ENCODE data around the gene OOSP4B. TPM values are rescaled to one million over a fixed set of nuclear protein-coding genes. Genes with fewer than 3 reads are reported as not detected.

Gene OOSP4B
- polyA plus RNA-seq, 1 donor from 2014 or later, result not detected

DNA sequence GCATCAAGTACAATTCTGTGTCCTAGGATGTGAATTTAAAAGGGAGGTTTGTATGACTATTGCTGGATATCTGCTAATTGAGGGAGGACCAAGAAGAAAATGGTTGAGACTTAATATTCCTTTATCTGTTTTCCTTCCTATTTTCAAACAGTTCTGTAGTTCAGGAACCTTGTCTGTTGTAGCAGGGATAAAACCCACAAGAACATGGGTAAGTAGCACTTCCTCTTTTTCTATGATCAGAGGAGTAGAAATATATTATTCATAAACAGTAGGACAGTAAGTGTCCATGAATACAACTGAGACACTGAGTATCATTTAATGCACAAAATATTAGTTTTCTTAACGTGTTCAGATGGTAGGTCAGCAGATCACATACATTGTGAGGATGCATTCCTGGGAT, 47.1 kb downstream of the OOSP4B start:
- H3K4me2 ChIP-seq (ENCODE audit: low read length), result no peak overlapping the region
- H3K9ac ChIP-seq (ENCODE audit: low read length), result no peak overlapping the region
- H2AFZ ChIP-seq (ENCODE audit: low read depth, low read length), result no peak overlapping the region
- no peaks in the 10 kb centered on the region for H3K79me2 ChIP-seq (replicated peaks; ENCODE audit: insufficient read depth, low read length)
- H3F3A ChIP-seq (ENCODE audit: insufficient read depth, low read length, poor library complexity, severe bottlenecking), result no peaks in the 10 kb centered on the region
- no peaks in the 10 kb centered on the region for H3K27me3 ChIP-seq (ENCODE audit: insufficient read depth, low read depth, low read length)
- TF ChIP-seq TAF1 (IDR thresholded peaks at IDR 0.05; ENCODE audit: low read depth) (no peak), POLR2AphosphoS5 (IDR thresholded peaks at IDR 0.05) (no peak), EZH2 (IDR thresholded peaks at IDR 0.05; ENCODE audit: borderline replicate concordance, insufficient read depth, low read length, poor library complexity, severe bottlenecking) (no peak), EP300 (conservative IDR thresholded peaks at IDR 0.05; ENCODE audit: poor library complexity, severe bottlenecking) (no peak), MXI1 (conservative IDR thresholded peaks at IDR 0.05; ENCODE audit: poor library complexity, severe bottlenecking) (no peak), SMC3 (conservative IDR thresholded peaks at IDR 0.05; ENCODE audit: poor library complexity) (no peak), RAD21 (conservative IDR thresholded peaks at IDR 0.05) (no peak)
- TF ChIP-seq, protein P1, sequence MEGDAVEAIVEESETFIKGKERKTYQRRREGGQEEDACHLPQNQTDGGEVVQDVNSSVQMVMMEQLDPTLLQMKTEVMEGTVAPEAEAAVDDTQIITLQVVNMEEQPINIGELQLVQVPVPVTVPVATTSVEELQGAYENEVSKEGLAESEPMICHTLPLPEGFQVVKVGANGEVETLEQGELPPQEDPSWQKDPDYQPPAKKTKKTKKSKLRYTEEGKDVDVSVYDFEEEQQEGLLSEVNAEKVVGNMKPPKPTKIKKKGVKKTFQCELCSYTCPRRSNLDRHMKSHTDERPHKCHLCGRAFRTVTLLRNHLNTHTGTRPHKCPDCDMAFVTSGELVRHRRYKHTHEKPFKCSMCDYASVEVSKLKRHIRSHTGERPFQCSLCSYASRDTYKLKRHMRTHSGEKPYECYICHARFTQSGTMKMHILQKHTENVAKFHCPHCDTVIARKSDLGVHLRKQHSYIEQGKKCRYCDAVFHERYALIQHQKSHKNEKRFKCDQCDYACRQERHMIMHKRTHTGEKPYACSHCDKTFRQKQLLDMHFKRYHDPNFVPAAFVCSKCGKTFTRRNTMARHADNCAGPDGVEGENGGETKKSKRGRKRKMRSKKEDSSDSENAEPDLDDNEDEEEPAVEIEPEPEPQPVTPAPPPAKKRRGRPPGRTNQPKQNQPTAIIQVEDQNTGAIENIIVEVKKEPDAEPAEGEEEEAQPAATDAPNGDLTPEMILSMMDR (IDR thresholded peaks at IDR 0.05; ENCODE audit: poor library complexity, severe bottlenecking), result no peak
- TF ChIP-seq, protein P2, sequence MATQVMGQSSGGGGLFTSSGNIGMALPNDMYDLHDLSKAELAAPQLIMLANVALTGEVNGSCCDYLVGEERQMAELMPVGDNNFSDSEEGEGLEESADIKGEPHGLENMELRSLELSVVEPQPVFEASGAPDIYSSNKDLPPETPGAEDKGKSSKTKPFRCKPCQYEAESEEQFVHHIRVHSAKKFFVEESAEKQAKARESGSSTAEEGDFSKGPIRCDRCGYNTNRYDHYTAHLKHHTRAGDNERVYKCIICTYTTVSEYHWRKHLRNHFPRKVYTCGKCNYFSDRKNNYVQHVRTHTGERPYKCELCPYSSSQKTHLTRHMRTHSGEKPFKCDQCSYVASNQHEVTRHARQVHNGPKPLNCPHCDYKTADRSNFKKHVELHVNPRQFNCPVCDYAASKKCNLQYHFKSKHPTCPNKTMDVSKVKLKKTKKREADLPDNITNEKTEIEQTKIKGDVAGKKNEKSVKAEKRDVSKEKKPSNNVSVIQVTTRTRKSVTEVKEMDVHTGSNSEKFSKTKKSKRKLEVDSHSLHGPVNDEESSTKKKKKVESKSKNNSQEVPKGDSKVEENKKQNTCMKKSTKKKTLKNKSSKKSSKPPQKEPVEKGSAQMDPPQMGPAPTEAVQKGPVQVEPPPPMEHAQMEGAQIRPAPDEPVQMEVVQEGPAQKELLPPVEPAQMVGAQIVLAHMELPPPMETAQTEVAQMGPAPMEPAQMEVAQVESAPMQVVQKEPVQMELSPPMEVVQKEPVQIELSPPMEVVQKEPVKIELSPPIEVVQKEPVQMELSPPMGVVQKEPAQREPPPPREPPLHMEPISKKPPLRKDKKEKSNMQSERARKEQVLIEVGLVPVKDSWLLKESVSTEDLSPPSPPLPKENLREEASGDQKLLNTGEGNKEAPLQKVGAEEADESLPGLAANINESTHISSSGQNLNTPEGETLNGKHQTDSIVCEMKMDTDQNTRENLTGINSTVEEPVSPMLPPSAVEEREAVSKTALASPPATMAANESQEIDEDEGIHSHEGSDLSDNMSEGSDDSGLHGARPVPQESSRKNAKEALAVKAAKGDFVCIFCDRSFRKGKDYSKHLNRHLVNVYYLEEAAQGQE (IDR thresholded peaks at IDR 0.05; ENCODE audit: borderline replicate concordance), result no peak
- H3K4me3 ChIP-seq (ENCODE audit: low read length), result no peak overlapping the region
- H3K9me3 ChIP-seq (ENCODE audit: low read length), result no peaks in the 10 kb centered on the region
- H3K9me2 ChIP-seq (ENCODE audit: insufficient read depth, low read length), result no peaks in the 10 kb centered on the region
- no peaks in the 10 kb centered on the region for H4K20me1 ChIP-seq (ENCODE audit: insufficient read depth)
- H3K36me3 ChIP-seq (ENCODE audit: insufficient read depth, low read length), result no peaks in the 10 kb centered on the region
- H3K27ac ChIP-seq (ENCODE audit: low read length), result no peak overlapping the region

DNA sequence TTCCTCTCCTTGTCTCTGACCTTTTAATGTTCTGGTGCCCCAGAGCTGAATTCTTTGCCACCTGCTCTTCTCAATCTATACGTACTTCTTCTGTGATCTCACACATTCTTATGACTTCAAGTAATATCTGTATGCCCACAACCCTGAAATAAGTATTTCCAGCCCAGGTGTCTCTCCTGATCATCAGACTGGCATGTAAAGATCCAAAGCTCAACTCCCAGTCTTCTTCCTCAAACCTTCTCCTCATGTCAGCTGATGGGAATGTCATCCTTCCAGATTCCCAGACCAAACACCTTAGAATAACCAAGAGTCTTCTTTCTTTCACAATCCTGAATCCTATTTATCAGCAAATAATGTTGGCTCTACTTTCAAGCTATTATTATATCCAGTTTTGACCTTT, 48.8 kb downstream of the OOSP4B start:
- Histone ChIP-seq H3K36me3 (ENCODE audit: insufficient read depth, low read length) (no peaks in the 10 kb centered on the region), H3K27ac (ENCODE audit: low read length) (no peak overlapping the region), H3F3A (ENCODE audit: insufficient read depth, low read length, poor library complexity, severe bottlenecking) (no peaks in the 10 kb centered on the region), H3K27me3 (ENCODE audit: insufficient read depth, low read depth, low read length) (no peaks in the 10 kb centered on the region), H2AFZ (ENCODE audit: low read depth, low read length) (no peak overlapping the region), H4K20me1 (ENCODE audit: insufficient read depth) (no peaks in the 10 kb centered on the region), H3K9me2 (ENCODE audit: insufficient read depth, low read length) (no peaks in the 10 kb centered on the region), H3K4me2 (ENCODE audit: low read length) (no peak overlapping the region), H3K9me3 (ENCODE audit: low read length) (no peaks in the 10 kb centered on the region), H3K79me2 (replicated peaks; ENCODE audit: insufficient read depth, low read length) (no peaks in the 10 kb centered on the region), H3K4me3 (ENCODE audit: low read length) (no peak overlapping the region), H3K9ac (ENCODE audit: low read length) (no peak overlapping the region)
- TF ChIP-seq EP300 (conservative IDR thresholded peaks at IDR 0.05; ENCODE audit: poor library complexity, severe bottlenecking), result no peak
- TF ChIP-seq, protein P2 (IDR thresholded peaks at IDR 0.05; ENCODE audit: borderline replicate concordance), result no peak
- no peak for TF ChIP-seq TAF1 (IDR thresholded peaks at IDR 0.05; ENCODE audit: low read depth)
- TF ChIP-seq, protein P1 (IDR thresholded peaks at IDR 0.05; ENCODE audit: poor library complexity, severe bottlenecking), result no peak
- no peak for TF ChIP-seq POLR2AphosphoS5 (IDR thresholded peaks at IDR 0.05)
- TF ChIP-seq EZH2 (IDR thresholded peaks at IDR 0.05; ENCODE audit: borderline replicate concordance, insufficient read depth, low read length, poor library complexity, severe bottlenecking), result no peak
- no peak for TF ChIP-seq RAD21 (conservative IDR thresholded peaks at IDR 0.05)
- no peak for TF ChIP-seq MXI1 (conservative IDR thresholded peaks at IDR 0.05; ENCODE audit: poor library complexity, severe bottlenecking)
- no peak for TF ChIP-seq SMC3 (conservative IDR thresholded peaks at IDR 0.05; ENCODE audit: poor library complexity)

Data from neural cell (in vitro differentiated cells).